PC-9 (cell line): Measurements from ENCODE around the gene LONP2.
"Not testable (repeated sequence)": the region's sequence is repeated elsewhere in the genome, so short reads cannot be mapped to it uniquely, and the experiment has no call there.

Experiments
- CTCF ChIP-seq: fragments of 200-600 bp; sonication (generic); conservative IDR thresholded peaks from 2 replicates; pipeline ENCODE4 v1.6.1; 2017; ENCODE audit warnings: mixed run types, antibody characterized with exemption, mild to moderate bottlenecking, moderate library complexity
- EZH2 ChIP-seq: fragments of 200-600 bp; sonication (generic); IDR thresholded peaks from 2 replicates; pipeline ENCODE4 v1.8.0; 2017; ENCODE audit warnings: antibody characterized with exemption, low read depth

- not testable (repeated sequence) for TF ChIP-seq CTCF, EZH2
Observed at GRCh38 chr16:48240147-48240546, 4.0 kb upstream of the LONP2 start.
